ENCODE results near the gene GUK1.

GRCh38 chr1:228176024-228176395 lies 35.9 kb downstream of the GUK1 start:
- TF ChIP-seq CTCF (IDR thresholded peaks at IDR 0.05; ENCODE audit: borderline replicate concordance, extremely low read depth, low read length, poor library complexity, severe bottlenecking) = no peak
- no peak for TF ChIP-seq EZH2 (IDR thresholded peaks at IDR 0.05; ENCODE audit: borderline replicate concordance, low read depth, low read length, severe bottlenecking)
